H1 (cell line): Measurements from ENCODE around the gene BORA. TPM values are rescaled to one million over a fixed set of nuclear protein-coding genes. Genes with fewer than 3 reads are reported as not detected.

ENCODE experiments used
- CHD7 ChIP-seq: fragments of 300-600 bp; sonication (generic); IDR thresholded peaks from 2 replicates; pipeline ENCODE4 v1.7.1; 2012; ENCODE audit warnings: low read length, moderate library complexity, mild to moderate bottlenecking, inconsistent platforms; ENCODE audit not compliant: insufficient replicate concordance
- POLR2A ChIP-seq, 2 experiments: IDR thresholded peaks; 1 replicate in 1 of 2; 2 replicates in 1 of 2; pipeline ENCODE4 v1.6.1; 2011; ENCODE audit warnings: low read depth in 2 of 2, low read length in 2 of 2, mild to moderate bottlenecking in 2 of 2; ENCODE audit errors: control extremely low read depth in 1 of 2
- SP1 ChIP-seq: IDR thresholded peaks from 2 replicates; pipeline ENCODE4 v1.6.1; 2011; ENCODE audit warnings: low read depth, low read length
- SP2 ChIP-seq: IDR thresholded peaks from 2 replicates; pipeline ENCODE4 v1.6.1; 2012; ENCODE audit warnings: mild to moderate bottlenecking, low read length, inconsistent platforms
- SUZ12 ChIP-seq: fragments of 200-600 bp; sonication (generic); IDR thresholded peaks from 2 replicates; pipeline ENCODE4 v1.6.1; 2012; ENCODE audit warnings: mild to moderate bottlenecking, inconsistent platforms, low read length, moderate library complexity, mixed read lengths
- polyA plus RNA-seq, 7 experiments: library from polyadenylated mRNA; depleted of rRNA in 3 of 7; stranded (reverse) in 5 of 7; unstranded in 2 of 7; fragments of >200 nt in 5 of 7; fragments of 200-250 nt in 2 of 7; gene quantifications; 1 replicate in 5 of 7; 2 replicates in 1 of 7; 4 replicates in 1 of 7; pipeline versions ENCODE4 v1.2.1 to v1.2.3, GENCODE V29; 2011 to 2013; ENCODE audit warnings: missing spikeins in 2 of 7, mixed read lengths in 2 of 7
- total RNA-seq: library from RNA; stranded (reverse); fragmentation: NEBNext Ultra II Directional; extraction: Animal tissue kit (Norgen Biotek cat#: 25700); gene quantifications from 2 replicates; pipeline ENCODE4 v1.2.1, GENCODE V29; 2021

Gene BORA
- total and polyA plus RNA-seq, 2 of the 8 experiments (the other 6 are each of a cell fraction or from before 2014, with no cell fraction given), result 4.9 to 12.9 TPM

GRCh38 chr13:72740015-72740414 is 12.3 kb downstream of the BORA start (continued):
- no peak for TF ChIP-seq CHD7
- TF ChIP-seq SUZ12, result no peak
- TF ChIP-seq POLR2A (IDR thresholded peaks at IDR 0.05; ENCODE audit: control extremely low read depth in 1 of 2, low read depth in 2 of 2, low read length in 2 of 2), result no peak
- TF ChIP-seq SP1, result no peak
- TF ChIP-seq SP2, result no peak
